Sciatic nerve (tissue), 1 donor: Measurements from ENCODE around the gene TAF9B. TPM values are rescaled to one million over a fixed set of nuclear protein-coding genes. Genes with fewer than 3 reads are reported as not detected.

Experiments used
- total RNA-seq: library from RNA; stranded (reverse); fragmentation: NEBNext Ultra II Directional; extraction: Animal tissue kit (Norgen Biotek cat#: 25700); gene quantifications from one replicate; pipeline ENCODE4 v1.2.1, GENCODE V29; 2021
- donor health status: DM: no; HTN: no; CAD: no.

Gene TAF9B
- total RNA-seq, 1 donor from 2014 or later = 20.3 TPM

Other genes with a start within 250 kb of the TAF9B start
- gene MAGT1, start 244.2 kb downstream of the TAF9B start, total RNA-seq = 59.5 TPM
- gene COX7B, start 240.2 kb downstream of the TAF9B start, total RNA-seq = 107 TPM
- gene ATP7A, start 229.0 kb downstream of the TAF9B start, total RNA-seq = 15.2 TPM
- not detected for gene PGAM4, start 170.0 kb downstream of the TAF9B start, total RNA-seq
- gene PGK1, start 35.4 kb downstream of the TAF9B start, total RNA-seq = 194 TPM
- gene CYSLTR1, start 188.0 kb upstream of the TAF9B start, total RNA-seq = 5.3 TPM